Keratinocyte (primary cell): ENCODE measurements around the gene SLC6A1. TPM values are rescaled to one million over a fixed set of nuclear protein-coding genes. Genes with fewer than 3 reads are reported as not detected.
A peak's percentile ranks its signal among the peaks of the same experiment; 100 is the strongest.

Experiments used
- DNase-seq: peaks from one replicate; pipeline ENCODE4 v3.0.0-alpha.2; 2011; ENCODE audit warnings: low read depth, missing footprints, low spot score
- FAIRE-seq: peaks from 2 replicates; lab custom pipeline; 2011; peaks lifted over from hg19 to GRCh38; lab: Jason Lieb, UNC
- H2AFZ ChIP-seq: 2 replicates; pipeline ENCODE4 v1.6.0; 2012; ENCODE audit warnings: low read length, control low read depth, inconsistent platforms; ENCODE audit not compliant: control insufficient read depth
- H3K27ac ChIP-seq: 2 replicates; pipeline ENCODE4 v1.5.1; 2011; ENCODE audit warnings: low read length; ENCODE audit not compliant: control insufficient read depth, insufficient read depth
- H3K27me3 ChIP-seq: 3 replicates; pipeline ENCODE4 v1.6.0; 2011; ENCODE audit warnings: low read length; ENCODE audit not compliant: control insufficient read depth, insufficient read depth; ENCODE audit errors: extremely low read depth
- H3K36me3 ChIP-seq, 2 experiments: 2 replicates in 1 of 2; 3 replicates in 1 of 2; pipeline ENCODE4 v1.5.1; 2011; ENCODE audit warnings: low read length in 2 of 2, mild to moderate bottlenecking in 1 of 2; ENCODE audit not compliant: control insufficient read depth in 2 of 2, insufficient read depth in 2 of 2; ENCODE audit errors: extremely low read depth in 1 of 2
- H3K4me1 ChIP-seq: 3 replicates; pipeline ENCODE4 v1.5.1; 2011; ENCODE audit warnings: low read length; ENCODE audit not compliant: control insufficient read depth, insufficient read depth; ENCODE audit errors: extremely low read depth
- H3K4me2 ChIP-seq: 3 replicates; pipeline ENCODE4 v1.6.0; 2011; ENCODE audit warnings: low read depth, low read length; ENCODE audit not compliant: control insufficient read depth, insufficient read depth; ENCODE audit errors: extremely low read depth
- H3K4me3 ChIP-seq, 3 experiments: fragments of 200-600 bp in 1 of 3; sonication (generic) in 1 of 3; 2 replicates in 2 of 3; 3 replicates in 1 of 3; pipeline ENCODE4 v1.5.1; 2011 to 2016; ENCODE audit warnings: low read length in 3 of 3, mild to moderate bottlenecking in 3 of 3, control low read depth in 2 of 3, inconsistent platforms in 1 of 3, low read depth in 1 of 3, mixed read lengths in 1 of 3, mixed run types in 1 of 3, moderate library complexity in 1 of 3; ENCODE audit not compliant: control insufficient read depth in 2 of 3, insufficient read depth in 2 of 3; ENCODE audit errors: extremely low read depth in 1 of 3
- H3K79me2 ChIP-seq: 2 replicates; pipeline ENCODE4 v1.6.0; 2012; ENCODE audit warnings: low read length; ENCODE audit not compliant: control insufficient read depth, insufficient read depth
- H3K9ac ChIP-seq: 3 replicates; pipeline ENCODE4 v1.6.0; 2011; ENCODE audit warnings: low read length; ENCODE audit not compliant: control insufficient read depth, insufficient read depth; ENCODE audit errors: extremely low read depth
- H3K9me1 ChIP-seq: 3 replicates; pipeline ENCODE4 v1.6.0; 2011; ENCODE audit warnings: low read length; ENCODE audit not compliant: control insufficient read depth, insufficient read depth; ENCODE audit errors: extremely low read depth
- H3K9me3 ChIP-seq: 2 replicates; pipeline ENCODE4 v1.5.1; 2012; ENCODE audit warnings: low read depth, low read length; ENCODE audit not compliant: control insufficient read depth
- H4K20me1 ChIP-seq: 3 replicates; pipeline ENCODE4 v1.6.0; 2011; ENCODE audit warnings: low read length; ENCODE audit not compliant: control insufficient read depth, insufficient read depth; ENCODE audit errors: extremely low read depth
- CTCF ChIP-seq, 3 experiments: IDR thresholded peaks in 1 of 3; conservative IDR thresholded peaks in 1 of 3; optimal IDR thresholded peaks in 1 of 3; 2 replicates in 2 of 3; 3 replicates in 1 of 3; pipeline versions ENCODE3 to v1.5.1; 2011; ENCODE audit warnings: low read length in 3 of 3, mild to moderate bottlenecking in 3 of 3, moderate library complexity in 2 of 3, control low read depth in 1 of 3, inconsistent platforms in 1 of 3; ENCODE audit not compliant: insufficient read depth in 2 of 3; ENCODE audit errors: extremely low read depth in 1 of 3
- EZH2 ChIP-seq: IDR thresholded peaks from one replicate; pipeline ENCODE4 v1.6.1; 2012; ENCODE audit warnings: inconsistent platforms, mild to moderate bottlenecking, low read length, moderate library complexity
- dilution Hi-C: fragments of 300-500 bp; cut with MboI; formaldehyde crosslinking; loops from one replicate; pipeline ENCODE4 v1.7.0; 2020; ENCODE audit warnings: low sequenced_read_pairs; ENCODE audit not compliant: extremely low pct_ligation_motif_present
- polyA plus RNA-seq, 5 experiments: library from polyadenylated mRNA; depleted of rRNA in 3 of 5; stranded (reverse) in 3 of 5; stranded (forward) in 1 of 5; unstranded in 1 of 5; fragments of >200 nt; gene quantifications; 1 replicate in 1 of 5; 2 replicates in 3 of 5; 3 replicates in 1 of 5; pipeline versions ENCODE4 v1.2.1 to v1.2.3, GENCODE V29; 2011 to 2012; ENCODE audit warnings: missing spikeins in 2 of 5, low read depth in 1 of 5, low replicate concordance in 1 of 5

The SLC6A1 gene
- polyA plus RNA-seq, 1 donor (not counting 4 experiments of a cell fraction or from before 2014, with no cell fraction given), result not detected

- Histone ChIP-seq H3K27me3 (peaks cover 14% of the 10 kb centered on the region), H3K9ac (no peak overlapping the region), H3K4me3 (no peak overlapping the region), H3K4me2 (no peak overlapping the region), H3K27ac (no peak overlapping the region), H3K79me2 (no peaks in the 10 kb centered on the region), H4K20me1 (no peaks in the 10 kb centered on the region), H3K4me1 (peaks cover 16% of the 10 kb centered on the region), H3K9me3 (no peaks in the 10 kb centered on the region), H3K36me3 (no peaks in the 10 kb centered on the region), H3K9me1 (no peaks in the 10 kb centered on the region), H2AFZ (no peak overlapping the region)
- dilution Hi-C loops, result loop anchor here (10.0 kb wide), 1 partner anchor 84 kb away; no protein-coding TSS in a partner anchor
- no peak for TF ChIP-seq EZH2
- TF ChIP-seq CTCF (optimal IDR thresholded peaks at IDR 0.05 in 1 of 3, IDR thresholded peaks at IDR 0.05 in 1 of 3, conservative IDR thresholded peaks at IDR 0.05 in 1 of 3; ENCODE audit: extremely low read depth in 1 of 3, insufficient read depth in 2 of 3, low read length in 3 of 3), result peak; percentile 72 to 78 (median 77)
- DNase-seq (no peak), FAIRE-seq (peak; percentile 62)
Measured at GRCh38 chr3:10950476-10951294, 41.9 kb upstream of the SLC6A1 start.

GRCh38 chr3:10951295-10951926 is 41.1 kb upstream of the SLC6A1 start:
- Histone ChIP-seq H2AFZ (no peak overlapping the region), H3K79me2 (no peaks in the 10 kb centered on the region), H3K27ac (no peak overlapping the region), H3K27me3 (peaks cover 14% of the 10 kb centered on the region), H3K36me3 (no peaks in the 10 kb centered on the region), H3K9me3 (no peaks in the 10 kb centered on the region), H3K9me1 (no peaks in the 10 kb centered on the region), H4K20me1 (no peaks in the 10 kb centered on the region), H3K4me3 (no peak overlapping the region), H3K4me1 (peaks cover 9% of the 10 kb centered on the region), H3K4me2 (no peak overlapping the region), H3K9ac (no peak overlapping the region)
- FAIRE-seq (no peak), DNase-seq (no peak)
- dilution Hi-C loops, result loop anchor here (10.0 kb wide), 1 partner anchor 83 kb away; no protein-coding TSS in a partner anchor
- TF ChIP-seq CTCF (optimal IDR thresholded peaks at IDR 0.05 in 1 of 3, IDR thresholded peaks at IDR 0.05 in 1 of 3, conservative IDR thresholded peaks at IDR 0.05 in 1 of 3; ENCODE audit: extremely low read depth in 1 of 3, insufficient read depth in 2 of 3, low read length in 3 of 3) (no peak), EZH2 (no peak)
